Smooth muscle cell of the brain vasculature (primary cell): ENCODE measurements around the gene HACD3.
"Not testable (repeated sequence)": the region's sequence is repeated elsewhere in the genome, so short reads cannot be mapped to it uniquely, and the experiment has no call there.

ENCODE experiments used
- DNase-seq: peaks from one replicate; pipeline ENCODE4 v3.0.0-alpha.2; 2012; ENCODE audit warnings: low read depth, low spot score

HACD3 gene

GRCh38 chr15:65549288-65549687, 19.0 kb downstream of the HACD3 start:
- DNase-seq, result not testable (repeated sequence)

GRCh38 chr15:65550681-65551098, 20.4 kb downstream of the HACD3 start:
- peak; percentile 54 for DNase-seq

DNA sequence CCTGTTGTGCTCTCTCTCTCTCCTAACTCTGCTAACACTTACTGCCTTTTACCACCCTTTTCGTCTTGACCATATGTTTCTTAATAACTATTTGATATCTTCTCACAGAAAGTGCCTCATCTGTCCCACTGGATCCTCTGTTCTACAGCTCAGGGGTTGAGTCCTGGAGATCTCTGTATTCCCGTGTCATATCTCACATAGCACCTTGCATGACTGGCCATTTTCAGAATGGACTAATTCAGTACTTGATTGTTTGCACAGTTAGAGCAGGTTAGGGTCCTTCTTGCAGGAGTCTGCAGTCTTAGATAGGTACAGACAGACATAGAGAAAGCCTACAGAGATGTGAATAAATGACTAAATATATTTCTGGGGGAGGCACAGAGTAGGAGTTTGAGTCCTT, 20.9 kb downstream of the HACD3 start:
- DNase-seq, result no peak

DNA sequence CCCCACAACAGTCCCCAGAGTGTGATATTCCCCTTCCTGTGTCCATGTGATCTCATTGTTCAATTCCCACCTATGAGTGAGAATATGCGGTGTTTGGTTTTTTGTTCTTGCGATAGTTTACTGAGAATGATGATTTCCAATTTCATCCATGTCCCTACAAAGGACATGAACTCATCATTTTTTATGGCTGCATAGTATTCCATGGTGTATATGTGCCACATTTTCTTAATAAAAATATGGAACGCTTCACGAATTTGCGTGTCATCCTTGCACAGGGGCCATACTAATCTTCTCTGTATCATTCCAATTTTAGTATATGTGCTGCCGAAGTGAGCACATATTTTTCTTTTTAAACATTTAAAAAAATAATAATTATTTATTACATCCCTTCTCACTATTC, 22.6 kb downstream of the HACD3 start:
- not testable (repeated sequence) for DNase-seq

GRCh38 chr15:65553691-65554090, 23.4 kb downstream of the HACD3 start:
- no peak for DNase-seq

GRCh38 chr15:65556622-65557021, 26.4 kb downstream of the HACD3 start:
- no peak for DNase-seq

GRCh38 chr15:65558336-65558735, 28.1 kb downstream of the HACD3 start:
- no peak for DNase-seq

DNA sequence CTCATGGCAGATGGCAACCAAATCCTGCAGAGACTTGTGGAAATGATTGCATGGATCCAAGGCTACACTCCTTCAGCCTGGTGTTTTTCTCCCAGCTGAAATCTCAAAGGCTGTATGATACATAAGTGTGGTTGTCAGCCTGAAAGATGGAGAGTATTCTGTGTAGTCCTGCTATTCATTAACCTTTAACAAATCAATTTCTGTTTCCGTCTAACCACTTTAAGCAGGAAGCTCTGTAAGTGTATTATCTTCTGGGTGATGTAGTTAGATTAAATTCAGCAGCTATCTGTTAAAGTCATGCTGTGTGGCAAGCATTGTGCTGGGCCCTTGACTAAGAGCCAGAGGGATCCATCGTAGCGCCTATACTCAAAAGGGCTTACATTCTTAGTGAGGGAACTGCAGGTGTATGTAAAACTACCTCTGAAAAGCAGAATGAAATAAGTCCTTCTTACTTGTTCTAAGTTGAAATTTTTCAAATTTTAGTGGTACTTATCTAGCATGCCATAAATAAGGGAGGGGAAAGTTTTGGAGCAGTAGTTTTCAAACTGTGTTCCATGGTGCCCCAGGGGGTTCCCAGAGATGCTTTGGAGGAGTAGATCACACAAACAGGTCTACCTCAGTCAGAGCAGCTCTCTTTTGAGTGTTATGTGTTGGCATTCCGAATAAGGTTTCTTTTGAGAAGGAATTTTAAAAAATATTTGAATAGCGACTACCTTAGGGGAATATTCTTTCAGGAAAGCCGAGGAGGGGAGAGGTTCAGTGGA, 28.9 kb downstream of the HACD3 start:
- DNase-seq, result no peak

- DNase-seq, result no peak
Measured at GRCh38 chr15:65559941-65560340, 29.7 kb downstream of the HACD3 start.

DNA sequence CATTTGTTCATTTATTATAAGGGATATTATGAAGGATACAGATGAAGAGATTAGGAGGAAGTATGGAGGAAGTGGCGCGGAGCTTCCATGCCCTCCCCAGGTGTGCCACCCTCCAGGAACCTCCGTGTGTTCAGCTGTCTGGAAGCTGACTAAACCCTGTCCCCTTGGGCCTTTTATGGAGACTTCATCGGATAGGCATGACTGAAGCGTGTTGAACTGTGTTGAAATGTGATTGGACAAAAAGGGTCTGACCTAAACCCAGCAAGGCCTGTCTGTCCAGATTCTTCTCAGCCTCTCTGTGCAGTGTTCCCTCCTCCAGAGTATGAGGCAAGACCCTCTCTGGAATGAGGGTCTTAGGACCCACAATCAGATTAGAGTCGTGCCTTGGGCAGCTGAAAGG, 31.7 kb downstream of the HACD3 start:
- DNase-seq, result no peak

- DNase-seq, result no peak
Measured at GRCh38 chr15:65569728-65570127, 39.5 kb downstream of the HACD3 start.

GRCh38 chr15:65571971-65572370, 41.7 kb downstream of the HACD3 start:
- no peak for DNase-seq

DNA sequence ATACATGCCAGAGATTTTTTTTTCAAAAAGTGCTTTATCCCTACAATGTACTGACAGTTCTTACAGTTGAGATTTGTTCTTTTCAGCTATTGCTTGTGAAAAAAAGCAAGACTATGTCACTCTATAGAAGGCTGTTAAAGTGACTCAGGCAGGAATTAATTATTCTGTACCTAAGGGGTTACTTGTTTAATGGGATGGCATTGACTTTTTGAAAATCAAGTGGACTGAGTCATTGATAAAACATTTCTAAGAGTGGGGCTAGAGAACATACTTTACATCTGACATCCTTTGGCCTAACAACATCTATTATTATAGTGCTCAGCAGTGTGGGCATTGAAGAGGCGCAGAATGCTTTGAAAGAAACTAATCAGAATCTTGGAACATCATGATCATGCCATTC, 46.4 kb downstream of the HACD3 start:
- DNase-seq, result no peak

DNA sequence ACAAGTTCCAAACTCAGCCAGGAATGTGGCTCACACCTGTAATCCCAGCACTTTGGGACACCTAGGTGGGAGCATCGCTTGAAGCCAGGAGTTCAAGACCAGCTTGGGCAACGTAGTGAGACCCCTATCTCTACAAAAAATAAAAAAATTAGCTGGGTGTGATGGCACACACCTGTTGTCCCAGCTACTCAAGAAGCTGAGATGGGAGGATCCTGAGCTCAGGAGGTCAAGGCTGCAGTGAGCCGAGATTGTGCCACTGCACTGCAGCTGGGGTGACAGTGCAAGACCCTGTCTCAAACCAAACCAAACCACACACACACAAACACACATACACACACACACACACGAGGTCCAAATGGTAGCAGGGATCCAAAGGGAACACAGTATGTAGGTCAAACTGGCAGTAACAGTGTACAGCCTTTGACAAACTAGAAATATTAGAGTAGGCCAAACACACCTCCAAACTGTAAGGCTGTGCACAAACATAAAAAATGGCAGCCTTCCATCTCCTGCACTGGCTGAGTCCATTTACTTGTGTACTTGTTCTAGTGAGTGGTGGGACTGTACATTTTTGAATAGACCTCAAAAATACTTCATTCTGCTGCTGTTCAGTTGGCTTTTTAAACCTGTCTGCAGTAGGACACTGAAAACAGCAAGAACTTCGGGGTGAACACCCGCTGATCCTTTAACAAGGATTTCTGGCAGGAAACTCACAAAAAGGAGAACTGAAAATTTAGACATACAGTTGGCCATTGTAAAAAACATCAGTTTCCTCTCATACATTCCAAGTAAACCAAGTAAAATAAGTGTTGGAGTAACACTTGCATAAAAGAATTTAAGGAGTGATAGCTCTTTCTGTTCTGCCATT, 47.1 kb downstream of the HACD3 start:
- no peak for DNase-seq

- no peak for DNase-seq
Measured at GRCh38 chr15:65578904-65579728, 48.9 kb downstream of the HACD3 start.

GRCh38 chr15:65579762-65580161, 49.5 kb downstream of the HACD3 start:
- no peak for DNase-seq

- DNase-seq, result peak; percentile 33
Measured at GRCh38 chr15:65580287-65580686, 50.0 kb downstream of the HACD3 start.

DNA sequence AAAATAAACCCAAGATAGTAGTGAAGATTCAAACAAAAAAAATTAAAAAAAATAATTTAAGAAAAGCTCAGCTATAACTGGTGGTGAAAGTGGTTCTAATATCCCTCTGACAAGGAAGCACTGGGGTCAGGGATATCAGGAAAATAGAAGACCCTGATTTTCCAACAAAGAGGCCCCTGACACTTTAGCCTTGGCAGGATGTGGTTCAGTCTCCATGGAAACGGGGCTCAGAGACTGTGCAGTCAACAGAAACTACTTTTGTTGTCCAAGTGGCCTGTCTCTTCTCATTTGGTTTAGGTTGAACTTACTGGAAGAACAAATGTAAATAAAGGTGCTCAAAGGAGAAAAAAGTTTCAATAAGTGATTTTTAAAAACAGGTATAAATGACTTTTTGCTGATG, 53.4 kb downstream of the HACD3 start:
- no peak for DNase-seq

- no peak for DNase-seq
Measured at GRCh38 chr15:65584241-65584640, 54.0 kb downstream of the HACD3 start.

DNA sequence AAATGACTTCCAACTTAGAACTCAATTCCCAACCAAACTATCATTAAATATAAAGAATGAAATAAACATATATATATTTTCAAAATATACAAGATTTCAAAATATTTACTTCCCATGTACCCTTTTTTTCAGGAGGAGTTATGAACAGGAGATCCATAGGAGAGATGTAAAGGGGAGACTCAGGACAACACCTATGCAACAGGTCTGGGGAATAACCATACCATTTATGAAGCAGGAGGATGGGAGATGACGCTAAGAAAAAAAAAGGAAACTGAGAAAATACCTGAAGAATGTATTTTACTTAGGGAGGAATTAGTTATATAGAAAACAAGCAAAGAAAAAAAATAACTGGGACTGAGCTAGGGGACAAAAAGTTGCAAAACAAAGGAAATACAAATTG, 56.8 kb downstream of the HACD3 start:
- no peak for DNase-seq

GRCh38 chr15:65595960-65596359, 65.7 kb downstream of the HACD3 start:
- no peak for DNase-seq

DNA sequence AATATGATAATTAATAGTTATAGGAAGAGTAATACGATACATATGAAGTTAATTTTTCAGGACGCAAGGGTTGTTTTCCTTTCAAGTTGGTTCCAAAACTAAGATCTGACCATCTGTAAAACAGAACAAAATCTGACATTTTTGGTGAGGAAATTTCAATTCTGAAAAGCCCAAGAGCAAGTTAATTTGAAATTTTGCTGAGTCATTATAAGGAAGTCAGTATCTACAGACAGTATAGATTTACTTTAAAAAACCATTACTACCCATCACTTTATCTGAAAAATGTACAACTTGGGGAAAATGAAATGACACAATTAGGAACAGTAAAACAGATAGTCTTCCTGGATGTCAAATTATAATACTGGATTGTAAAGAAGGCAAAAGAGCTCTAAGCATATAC, 68.2 kb downstream of the HACD3 start:
- DNase-seq, result no peak
